Endothelial cell of umbilical vein (primary cell): ENCODE data around the gene PIGB. TPM values are rescaled to one million over a fixed set of nuclear protein-coding genes. Genes with fewer than 3 reads are reported as not detected.

ENCODE experiments used
- BruUV-seq: library from RNA; stranded (reverse); fragments of 400-500 nt; replicated peaks from 2 replicates; lab custom pipeline; 2021; lab: Mats Ljungman, UMichigan
- CTCF ChIA-PET: fragments of 300-600, 350-600 bp; sonication (Branson Sonifier 250); formaldehyde crosslinking; loops from one replicate; lab custom pipeline; 2021; ENCODE audit warnings: antibody characterized with exemption, inconsistent platforms; lab: Charles Lee
- POLR2A ChIA-PET: fragments of 300-600, 350-600 bp; sonication (Branson Sonifier 250); formaldehyde crosslinking; loops from one replicate; lab custom pipeline; 2021; ENCODE audit warnings: antibody characterized with exemption, inconsistent platforms; lab: Charles Lee
- DNase-seq: peaks from one replicate; pipeline ENCODE4 v3.0.0-alpha.2; 2011; ENCODE audit warnings: low read depth, low spot score
- FAIRE-seq: peaks from 2 replicates; lab custom pipeline; 2011; peaks lifted over from hg19 to GRCh38; lab: Jason Lieb, UNC
- H2AFZ ChIP-seq: 2 replicates; pipeline ENCODE4 v1.6.0; 2012; ENCODE audit warnings: low read depth, low read length, control low read depth, inconsistent platforms
- H3K27ac ChIP-seq: 2 replicates; pipeline ENCODE4 v1.5.1; 2011; ENCODE audit warnings: low read depth, mild to moderate bottlenecking, control low read depth, low read length, moderate library complexity; ENCODE audit not compliant: insufficient read depth
- H3K27me3 ChIP-seq, 2 experiments: 2 replicates each; pipeline versions ENCODE4 v1.6.0 to v1.6.1; 2011; ENCODE audit warnings: low read length in 2 of 2, mixed read lengths in 1 of 2; ENCODE audit not compliant: control insufficient read depth in 2 of 2, insufficient read depth in 2 of 2
- H3K36me3 ChIP-seq, 2 experiments: 2 replicates in 1 of 2; 3 replicates in 1 of 2; pipeline ENCODE4 v1.5.1; 2011; ENCODE audit warnings: low read length in 2 of 2, mild to moderate bottlenecking in 1 of 2, moderate library complexity in 1 of 2; ENCODE audit not compliant: control insufficient read depth in 2 of 2, insufficient read depth in 2 of 2; ENCODE audit errors: extremely low read depth in 1 of 2
- H3K4me1 ChIP-seq: 3 replicates; pipeline ENCODE4 v1.5.1; 2011; ENCODE audit warnings: mild to moderate bottlenecking, low read length; ENCODE audit not compliant: control insufficient read depth, insufficient read depth; ENCODE audit errors: extremely low read depth
- H3K4me2 ChIP-seq: 2 replicates; pipeline ENCODE4 v1.6.1; 2011; ENCODE audit warnings: low read length, control low read depth, mixed read lengths; ENCODE audit not compliant: insufficient read depth
- H3K4me3 ChIP-seq, 3 experiments: fragments of 200-600 bp in 1 of 3; sonication (generic), shearing (Covaris generic) in 1 of 3; replicated peaks in 1 of 3; 2 replicates each; pipeline ENCODE4 v1.5.1; 2011 to 2016; ENCODE audit warnings: control low read depth in 3 of 3, low read length in 3 of 3, mild to moderate bottlenecking in 2 of 3, inconsistent platforms in 1 of 3, low read depth in 1 of 3, moderate library complexity in 1 of 3; ENCODE audit not compliant: insufficient read depth in 1 of 3
- H3K79me2 ChIP-seq: 2 replicates; pipeline ENCODE4 v1.6.0; 2012; ENCODE audit warnings: low read length, inconsistent platforms; ENCODE audit not compliant: control insufficient read depth, insufficient read depth
- H3K9ac ChIP-seq: replicated peaks from 2 replicates; pipeline ENCODE3; 2011; ENCODE audit warnings: low read length, control low read depth; ENCODE audit not compliant: insufficient read depth; ENCODE audit errors: extremely low read depth
- H3K9me1 ChIP-seq: replicated peaks from 3 replicates; pipeline ENCODE4 v1.6.0; 2011; ENCODE audit warnings: mild to moderate bottlenecking, low read length; ENCODE audit not compliant: control insufficient read depth, insufficient read depth; ENCODE audit errors: extremely low read depth
- H3K9me3 ChIP-seq: replicated peaks from 2 replicates; pipeline ENCODE4 v1.5.1; 2012; ENCODE audit warnings: low read length, inconsistent platforms; ENCODE audit not compliant: control insufficient read depth, insufficient read depth
- H4K20me1 ChIP-seq: replicated peaks from 2 replicates; pipeline ENCODE3; 2011; ENCODE audit warnings: mild to moderate bottlenecking, low read length; ENCODE audit not compliant: control insufficient read depth, insufficient read depth; ENCODE audit errors: extremely low read depth
- EZH2 ChIP-seq: IDR thresholded peaks from 2 replicates; pipeline ENCODE4 v1.6.1; 2012; ENCODE audit warnings: borderline replicate concordance, low read depth, mild to moderate bottlenecking, moderate library complexity, low read length, inconsistent platforms; ENCODE audit not compliant: severe bottlenecking
- FOS ChIP-seq: IDR thresholded peaks from 2 replicates; pipeline ENCODE4 v1.6.1; 2011; ENCODE audit warnings: mild to moderate bottlenecking, low read length, moderate library complexity, borderline replicate concordance; ENCODE audit not compliant: insufficient read depth
- GATA2 ChIP-seq: IDR thresholded peaks from 2 replicates; pipeline ENCODE4 v1.7.0; 2011; ENCODE audit warnings: low read depth, mild to moderate bottlenecking, moderate library complexity, mixed read lengths, low read length; ENCODE audit not compliant: insufficient read length, insufficient read depth
- JUN ChIP-seq: IDR thresholded peaks from 2 replicates; pipeline ENCODE4 v1.6.1; 2011; ENCODE audit warnings: borderline replicate concordance, low read depth; ENCODE audit not compliant: insufficient read length, insufficient read depth
- MYC ChIP-seq: IDR thresholded peaks from one replicate; pipeline ENCODE4 v1.6.1; 2011; ENCODE audit warnings: mild to moderate bottlenecking, low read depth, low read length
- POLR2A ChIP-seq: IDR thresholded peaks from 2 replicates; pipeline ENCODE4 v1.6.1; 2012; ENCODE audit warnings: low read depth, mild to moderate bottlenecking, control low read depth, low read length
- POLR2AphosphoS5 ChIP-seq: IDR thresholded peaks from 2 replicates; pipeline ENCODE4 v1.6.1; 2012; ENCODE audit warnings: low read depth, mild to moderate bottlenecking, control low read depth, low read length, moderate library complexity; ENCODE audit not compliant: insufficient read depth
- dilution Hi-C: fragments of 300-500 bp; cut with MboI; formaldehyde crosslinking; loops from one replicate; pipeline ENCODE4 v1.15.0; 2019; ENCODE audit warnings: low sequenced_read_pairs; ENCODE audit not compliant: extremely low pct_ligation_motif_present
- intact Hi-C: fragments of 100-400 bp; cut with micrococcal nuclease; formaldehyde crosslinking; loops from one replicate; pipeline ENCODE4 v1.10.0; 2022
- polyA plus RNA-seq, 4 experiments: library from polyadenylated mRNA; depleted of rRNA in 3 of 4; stranded (reverse) in 3 of 4; unstranded in 1 of 4; fragments of >200 nt; gene quantifications; 2 replicates each; pipeline versions ENCODE4 v1.2.1 to v1.2.3, GENCODE V29; 2011 to 2012; ENCODE audit warnings: missing spikeins in 1 of 4
- total RNA-seq: library from RNA; stranded (reverse); gene quantifications from 2 replicates; pipeline ENCODE4 v1.2.3, GENCODE V29; 2021
- TF ChIP-seq, protein P1 (sequence below), 2 donors: IDR thresholded peaks; 1 replicate in 1 of 2; 2 replicates in 1 of 2; pipeline ENCODE4 v1.5.1; 2011; ENCODE audit warnings: low read length in 2 of 2, mild to moderate bottlenecking in 2 of 2, moderate library complexity in 2 of 2, control low read depth in 1 of 2, inconsistent platforms in 1 of 2, low read depth in 1 of 2; ENCODE audit not compliant: insufficient read depth in 1 of 2; ENCODE audit errors: extremely low read depth in 1 of 2
- TF ChIP-seq, protein P2 (sequence below): IDR thresholded peaks from 2 replicates; pipeline ENCODE4 v1.6.1; 2011; ENCODE audit not compliant: insufficient read depth, insufficient read length

The PIGB gene
- total and polyA plus RNA-seq, 2 donors (not counting 3 experiments of a cell fraction or from before 2014, with no cell fraction given), result 14.1 to 23.9 TPM

DNA sequence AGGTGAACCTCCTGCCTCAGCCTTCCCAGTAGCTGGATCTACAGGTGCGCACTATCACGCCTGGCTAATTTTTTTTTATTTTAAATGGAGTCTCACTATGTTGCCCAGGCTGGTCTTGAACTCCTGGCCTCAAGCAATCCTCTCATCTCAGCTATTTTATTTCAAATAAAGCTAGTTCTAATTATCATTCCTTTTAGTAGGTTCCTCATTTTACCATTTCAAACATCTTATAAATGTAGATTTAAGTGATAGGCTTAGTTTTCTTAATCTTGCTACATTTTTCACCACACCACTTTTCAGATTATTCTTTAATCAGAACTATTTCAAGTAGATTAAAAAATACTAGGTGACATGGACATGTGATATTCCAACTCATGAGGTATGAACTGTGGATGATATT, 30.3 kb downstream of the PIGB start:
- Histone ChIP-seq H3K79me2 (no peaks in the 10 kb centered on the region), H3K36me3 (no peaks in the 10 kb centered on the region), H3K9me1 (no peaks in the 10 kb centered on the region), H2AFZ (no peak overlapping the region), H3K4me1 (no peaks in the 10 kb centered on the region), H3K4me3 (no peak overlapping the region), H3K9me3 (no peaks in the 10 kb centered on the region), H3K27me3 (no peaks in the 10 kb centered on the region), H4K20me1 (no peaks in the 10 kb centered on the region), H3K9ac (no peak overlapping the region), H3K27ac (no peak overlapping the region), H3K4me2 (no peak overlapping the region)
- ChIA-PET POLR2A (no interaction called here), CTCF (interaction anchor here (1.2 kb wide), 1 partner anchor 8 kb away, joined by 3 read pairs; no protein-coding TSS in a partner anchor)
- no peak for FAIRE-seq
- no TSS peak for BruUV-seq
- intact Hi-C loops, result no loop called here
- dilution Hi-C loops, result no loop called here
- no peak for DNase-seq
- TF ChIP-seq GATA2 (no peak), JUN (no peak), POLR2A (no peak), MYC (no peak), EZH2 (no peak), FOS (no peak), POLR2AphosphoS5 (no peak)
- TF ChIP-seq, protein P1, sequence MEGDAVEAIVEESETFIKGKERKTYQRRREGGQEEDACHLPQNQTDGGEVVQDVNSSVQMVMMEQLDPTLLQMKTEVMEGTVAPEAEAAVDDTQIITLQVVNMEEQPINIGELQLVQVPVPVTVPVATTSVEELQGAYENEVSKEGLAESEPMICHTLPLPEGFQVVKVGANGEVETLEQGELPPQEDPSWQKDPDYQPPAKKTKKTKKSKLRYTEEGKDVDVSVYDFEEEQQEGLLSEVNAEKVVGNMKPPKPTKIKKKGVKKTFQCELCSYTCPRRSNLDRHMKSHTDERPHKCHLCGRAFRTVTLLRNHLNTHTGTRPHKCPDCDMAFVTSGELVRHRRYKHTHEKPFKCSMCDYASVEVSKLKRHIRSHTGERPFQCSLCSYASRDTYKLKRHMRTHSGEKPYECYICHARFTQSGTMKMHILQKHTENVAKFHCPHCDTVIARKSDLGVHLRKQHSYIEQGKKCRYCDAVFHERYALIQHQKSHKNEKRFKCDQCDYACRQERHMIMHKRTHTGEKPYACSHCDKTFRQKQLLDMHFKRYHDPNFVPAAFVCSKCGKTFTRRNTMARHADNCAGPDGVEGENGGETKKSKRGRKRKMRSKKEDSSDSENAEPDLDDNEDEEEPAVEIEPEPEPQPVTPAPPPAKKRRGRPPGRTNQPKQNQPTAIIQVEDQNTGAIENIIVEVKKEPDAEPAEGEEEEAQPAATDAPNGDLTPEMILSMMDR (IDR thresholded peaks at IDR 0.05; ENCODE audit: extremely low read depth in 1 of 2, insufficient read depth in 1 of 2, low read depth in 1 of 2, low read length in 2 of 2), result no peak
- TF ChIP-seq, protein P2, sequence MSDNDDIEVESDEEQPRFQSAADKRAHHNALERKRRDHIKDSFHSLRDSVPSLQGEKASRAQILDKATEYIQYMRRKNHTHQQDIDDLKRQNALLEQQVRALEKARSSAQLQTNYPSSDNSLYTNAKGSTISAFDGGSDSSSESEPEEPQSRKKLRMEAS, result no peak
